GM19395 (cell line): ENCODE measurements around the gene LPP.

ENCODE experiments used
- ATAC-seq: cut with Tn5 transposase; IDR thresholded peaks from one replicate; pipeline ENCODE4 v1.9.1; 2021; ENCODE audit warnings: mild to moderate bottlenecking, moderate library complexity; ENCODE audit not compliant: unreplicated experiment

Gene LPP

DNA sequence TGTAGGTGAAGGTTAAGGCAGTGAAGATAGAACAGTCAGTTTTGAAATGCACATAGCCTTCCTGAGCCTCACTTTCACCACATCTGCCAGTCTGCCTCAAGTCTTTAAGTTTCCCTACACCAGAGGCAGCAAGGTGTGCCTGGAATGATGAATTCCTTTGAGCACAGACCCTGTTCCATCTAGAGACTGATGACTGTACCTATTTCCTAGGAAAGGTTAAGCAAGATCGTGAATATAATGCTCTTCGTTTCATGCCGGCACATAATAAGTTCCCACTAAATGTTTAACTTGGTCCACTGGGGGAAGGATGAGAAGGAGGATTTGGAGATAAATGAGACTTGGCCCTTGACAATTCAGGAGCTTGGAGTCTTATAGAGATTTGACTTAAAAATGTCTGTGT is 141.9 kb downstream of the LPP start:
- ATAC-seq, result no peak

GRCh38 chr3:188296761-188297612 is 143.0 kb downstream of the LPP start:
- ATAC-seq, result no peak

GRCh38 chr3:188298585-188298984 is 144.6 kb downstream of the LPP start:
- ATAC-seq, result no peak

DNA sequence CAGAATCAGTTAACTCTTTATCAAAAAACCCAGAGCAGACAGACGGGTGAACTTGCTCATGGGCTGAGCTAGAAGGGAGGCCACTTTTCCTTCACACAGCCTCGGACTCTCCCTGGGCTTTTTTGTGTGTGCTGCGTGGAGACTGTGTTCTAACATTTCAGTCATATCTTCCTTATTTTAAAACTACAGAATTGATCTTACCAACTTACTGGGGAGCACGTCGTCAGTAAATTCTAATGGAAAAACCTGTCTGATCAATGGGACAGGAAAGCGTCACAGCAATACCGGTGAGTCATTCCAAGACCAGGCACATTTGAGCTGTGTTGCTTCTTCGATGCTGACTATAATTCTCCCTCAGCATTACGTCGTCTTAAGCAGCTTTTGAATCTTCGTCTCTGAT is 145.1 kb downstream of the LPP start:
- no peak for ATAC-seq

DNA sequence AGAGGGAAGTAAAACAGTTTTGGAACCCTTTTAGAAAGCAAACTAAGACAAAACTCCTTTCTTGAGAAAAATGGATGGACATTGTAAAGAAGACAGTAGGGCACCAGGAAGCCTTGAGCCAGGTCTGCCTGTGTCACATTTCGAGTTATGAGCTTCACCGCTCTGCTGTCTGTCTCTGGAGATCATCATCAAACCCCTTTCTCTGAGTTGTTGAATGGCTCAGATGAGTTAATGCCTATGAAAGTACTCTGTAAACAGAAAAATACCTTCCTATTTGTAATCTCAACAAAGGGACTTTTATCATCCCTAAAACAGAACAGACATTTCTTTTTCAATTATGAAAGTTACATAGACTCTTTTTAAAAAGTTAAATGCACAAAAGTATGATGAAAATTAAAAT is 145.8 kb downstream of the LPP start:
- ATAC-seq, result no peak

DNA sequence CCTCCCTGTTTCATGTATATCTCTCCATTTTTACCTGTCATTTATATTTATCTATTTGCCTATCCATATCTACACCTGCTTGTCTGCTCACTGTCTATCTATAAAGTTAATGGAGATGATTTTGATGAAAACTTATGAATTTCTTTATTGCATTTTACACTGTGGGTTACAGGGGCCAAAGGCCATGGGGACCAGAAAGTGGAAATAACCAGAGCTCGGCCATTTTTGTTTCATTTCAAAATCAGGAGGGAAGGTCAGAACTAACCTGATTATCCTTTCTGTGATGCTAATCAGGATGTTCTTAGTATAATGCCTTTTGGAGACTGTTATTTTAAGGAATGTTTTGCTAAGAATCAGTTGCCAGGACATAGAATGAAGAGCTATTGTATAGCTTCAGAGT is 147.2 kb downstream of the LPP start:
- ATAC-seq, result no peak

- no peak for ATAC-seq
These were observed 149.4 kb downstream of the LPP start for GRCh38 chr3:188303286-188303799.

GRCh38 chr3:188303823-188304222 is 149.9 kb downstream of the LPP start:
- ATAC-seq, result no peak

GRCh38 chr3:188304501-188304900 is 150.5 kb downstream of the LPP start:
- no peak for ATAC-seq

- no peak for ATAC-seq
These were observed 151.3 kb downstream of the LPP start for GRCh38 chr3:188305220-188305619.

DNA sequence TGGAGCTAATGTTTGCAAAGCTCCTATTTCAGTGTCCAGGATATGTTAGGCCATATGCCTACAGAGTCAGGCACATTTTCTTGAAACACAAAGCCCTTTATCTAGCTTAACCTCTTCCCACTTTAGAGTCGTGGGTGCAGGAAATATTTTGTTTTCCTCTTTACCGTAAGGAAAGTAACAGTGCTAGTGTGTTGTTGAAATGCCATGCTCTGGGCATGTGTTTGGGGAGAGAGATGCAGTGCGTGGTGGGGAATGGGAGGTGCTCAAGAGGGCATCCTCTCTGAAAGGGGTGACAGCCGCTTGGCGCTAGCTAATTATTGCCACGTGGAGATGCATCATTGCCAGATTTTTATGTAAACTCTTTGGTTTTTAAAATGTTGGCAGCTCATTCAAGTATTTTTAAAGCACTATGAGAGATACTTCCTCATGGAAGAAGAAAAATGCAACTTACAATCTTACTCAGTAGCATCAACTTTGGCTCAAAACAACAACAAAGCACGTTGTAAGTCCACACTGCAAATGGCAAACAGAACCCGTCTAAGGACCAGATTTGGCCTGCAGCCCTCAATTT is 152.6 kb downstream of the LPP start:
- ATAC-seq, result no peak

- peak; percentile 99 for ATAC-seq
These were observed 155.7 kb downstream of the LPP start for GRCh38 chr3:188309437-188310269.

GRCh38 chr3:188310270-188310710 is 156.3 kb downstream of the LPP start:
- no peak for ATAC-seq

- no peak for ATAC-seq
These were observed 161.6 kb downstream of the LPP start for GRCh38 chr3:188315553-188315952.

GRCh38 chr3:188316021-188316722 is 162.2 kb downstream of the LPP start:
- no peak for ATAC-seq

GRCh38 chr3:188316723-188317070 is 162.7 kb downstream of the LPP start:
- ATAC-seq, result no peak

GRCh38 chr3:188319569-188319968 is 165.6 kb downstream of the LPP start:
- ATAC-seq, result no peak

DNA sequence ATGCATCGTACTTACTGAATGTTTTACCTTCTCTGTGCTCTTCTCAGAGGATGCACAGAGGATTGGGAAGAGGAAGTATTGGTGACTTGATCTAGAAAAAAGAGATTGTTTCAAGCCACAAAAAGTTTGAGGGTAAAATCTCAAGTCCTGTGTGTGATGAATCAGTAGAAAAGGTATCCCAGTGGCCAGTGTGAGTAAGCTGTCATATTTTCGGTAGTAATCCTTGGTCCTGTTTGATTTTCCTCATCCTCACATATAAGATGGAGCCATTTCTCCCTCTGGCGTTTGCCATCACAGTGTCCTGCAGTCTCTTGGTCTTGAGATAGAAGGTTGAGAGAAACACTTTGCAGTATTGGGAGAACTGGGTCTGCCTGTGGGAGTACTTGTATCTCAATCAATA is 166.8 kb downstream of the LPP start:
- no peak for ATAC-seq

DNA sequence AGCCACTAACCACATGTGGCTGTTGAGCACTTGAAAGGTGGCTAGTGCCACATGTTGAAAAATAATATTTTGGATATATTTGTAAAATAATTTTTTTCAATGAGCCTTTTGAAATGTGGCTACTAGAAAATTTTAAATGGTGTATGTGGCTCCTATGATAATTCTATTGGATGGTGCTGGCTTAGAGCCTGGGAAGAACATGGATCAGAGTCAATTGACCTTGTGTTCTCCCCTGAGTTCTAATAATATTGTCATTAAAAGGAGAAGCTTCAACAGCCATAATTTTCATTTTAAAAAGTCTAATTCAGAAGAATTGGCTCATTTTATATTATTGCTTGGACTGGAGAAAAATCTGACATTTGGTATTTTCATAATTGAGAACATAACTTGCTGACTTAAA is 167.3 kb downstream of the LPP start:
- no peak for ATAC-seq

DNA sequence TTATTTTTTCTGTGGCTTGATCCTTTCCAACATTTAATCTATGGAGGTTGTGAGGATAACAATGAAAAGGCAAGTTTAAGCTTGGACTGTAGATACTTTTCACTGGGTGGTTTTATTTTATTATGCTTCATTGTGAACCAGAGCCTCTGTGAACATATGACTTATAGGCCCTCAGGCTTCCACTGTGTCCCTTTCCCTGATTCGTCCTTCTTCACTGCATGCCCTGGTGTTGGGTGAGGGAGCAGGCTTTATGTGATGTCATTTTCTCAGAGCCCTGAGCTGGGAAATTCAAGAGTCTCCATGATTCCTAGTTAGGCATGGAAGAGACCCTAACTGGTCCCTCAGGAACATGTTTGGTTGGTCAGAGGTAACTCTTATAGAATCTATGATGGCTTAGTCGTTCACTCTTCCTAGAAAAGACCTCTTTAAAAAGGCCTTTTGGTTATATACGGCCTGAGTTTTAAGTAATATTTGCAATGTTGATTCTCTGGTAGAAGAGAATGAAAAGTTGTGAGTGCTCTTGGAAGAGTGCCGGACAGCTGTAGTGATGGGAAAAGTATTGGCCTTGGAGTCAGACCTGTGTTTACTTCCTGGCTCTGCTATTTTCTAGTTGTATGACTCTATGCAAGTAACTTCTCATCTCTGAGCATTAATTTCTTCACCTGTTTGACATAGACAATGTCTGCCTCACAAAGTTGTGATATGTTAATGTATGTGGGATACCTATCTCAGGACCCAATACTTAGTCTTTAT is 168.4 kb downstream of the LPP start:
- no peak for ATAC-seq
